Adrenal gland (tissue), 12 donors: ENCODE data around the gene GFRAL. TPM values are rescaled to one million over a fixed set of nuclear protein-coding genes. Genes with fewer than 3 reads are reported as not detected.

Experiments
- DNase-seq, 7 donors: peaks; one replicate each; pipeline ENCODE4 v3.0.0-alpha.2; 2019 to 2020
- H3K27ac ChIP-seq, 5 donors: fragments of 200-600 bp; sonication (generic) in 4 of 5; 1 replicate in 3 of 5; 2 replicates in 2 of 5; pipeline versions ENCODE4 v1.5.1 to v1.8.0; 2016 to 2020; ENCODE audit warnings: mild to moderate bottlenecking in 1 of 5
- H3K27me3 ChIP-seq: fragments of 200-600 bp; 2 replicates; pipeline ENCODE4 v1.8.0; 2021
- H3K36me3 ChIP-seq, 2 donors: fragments of 200-600 bp; replicated peaks in 1 of 2; 1 replicate in 1 of 2; 2 replicates in 1 of 2; pipeline versions ENCODE4 v1.5.1 to v1.8.0; 2018 to 2022
- H3K4me1 ChIP-seq, 2 donors: fragments of 200-600 bp; replicated peaks in 1 of 2; 1 replicate in 1 of 2; 2 replicates in 1 of 2; pipeline versions ENCODE4 v1.5.1 to v1.8.0; 2018 to 2021
- H3K4me3 ChIP-seq, 4 donors: fragments of 200-600 bp; sonication (generic) in 3 of 4; one replicate each; pipeline ENCODE4 v1.5.1; 2016 to 2018
- H3K9me3 ChIP-seq, 3 donors: fragments of 200-600 bp; sonication (generic) in 1 of 3; replicated peaks in 1 of 3; 1 replicate in 2 of 3; 2 replicates in 1 of 3; pipeline versions ENCODE4 v1.5.1 to v1.8.0; 2016 to 2021
- POLR2A ChIP-seq, 2 donors: fragments of 450-650 bp; IDR thresholded peaks; one replicate each; pipeline ENCODE4 v1.6.1; 2017; ENCODE audit warnings: antibody characterized with exemption in 2 of 2, mild to moderate bottlenecking in 2 of 2, moderate library complexity in 1 of 2
- WGBS, 4 donors: extraction: QIAGEN DNeasy Blood & Tissue Kit in 2 of 4; methylation state at CpG; one replicate each; pipeline versions ENCODE4 v1.1.5 to v1.1.7; 2013 to 2017; 5-methylcytosine and 5-hydroxymethylcytosine counted together
- intact Hi-C, 2 donors: fragments of 100-400 bp; cut with DNase I; formaldehyde crosslinking; loops; one replicate each; pipeline versions ENCODE4 v1.14.1 to v1.15.0; 2022 to 2023
- polyA plus RNA-seq, 3 donors: library from polyadenylated mRNA; stranded (reverse); fragments of 200-250 nt in 2 of 3; fragments of 350-450 nt in 1 of 3; fragmentation: Illumina TruSeq in 1 of 3; extraction: RNeasy Lipid Tissue Mini Kit (QIAGEN cat#74804) in 1 of 3; gene quantifications; one replicate each; pipeline ENCODE4 v1.2.3, GENCODE V29; 2013 to 2014
- total RNA-seq, 9 donors: library from RNA; depleted of rRNA in 4 of 9; stranded (reverse); fragments of >200 nt in 4 of 9; fragments of 120-200 nt in 1 of 9; fragmentation: NEBNext Ultra II Directional in 1 of 9; extraction: Animal tissue kit (Norgen Biotek cat#: 25700) in 1 of 9; gene quantifications; one replicate each; pipeline versions ENCODE4 v1.1.0 to v1.2.4, GENCODE V29; 2013 to 2023
- TF ChIP-seq, protein P1 (sequence below), 6 experiments: fragments of 450-650 bp in 4 of 6; fragments of 200-600 bp in 2 of 6; sonication (generic) in 1 of 6; IDR thresholded peaks; 1 replicate in 5 of 6; 2 replicates in 1 of 6; pipeline versions ENCODE4 v1.5.1 to v1.8.0; 2016 to 2021; ENCODE audit warnings: antibody characterized with exemption in 6 of 6, mild to moderate bottlenecking in 2 of 6, moderate library complexity in 1 of 6
- donor health status: healthy with polysubstance abuse.
- donor health status: Bipolar disorder and iron deficiency.
- donor health status: DM: yes; HTN: yes; CAD: no.
- donor health status: DM: no; HTN: no; CAD: no.
- donor health status: DM: no; HTN: no; CAD: no.
- donor health status: DM: yes; HTN: yes; CAD: no.

GFRAL gene
- total and polyA plus RNA-seq, 12 donors, result not detected

DNA sequence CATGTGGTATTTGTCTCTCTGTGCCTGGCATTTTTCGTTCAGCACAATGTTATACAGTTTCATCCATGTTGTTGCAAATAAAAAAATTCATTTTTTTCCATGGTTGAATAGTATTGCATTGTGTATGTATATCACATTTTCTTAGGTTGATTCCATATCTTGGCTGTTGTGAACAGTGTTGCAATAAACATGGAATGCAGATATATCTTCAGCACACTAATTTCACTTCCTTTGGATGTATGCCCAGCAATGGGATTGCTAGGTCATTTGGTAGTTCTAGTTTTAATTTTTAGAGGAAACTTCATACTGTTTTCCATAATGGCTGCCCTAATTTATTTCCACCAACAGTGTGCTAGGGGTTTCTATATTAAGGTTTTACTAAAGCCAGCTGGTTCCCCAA, 52.6 kb downstream of the GFRAL start:
- Histone ChIP-seq H3K4me3 (no peak overlapping the region), H3K4me1 (no peaks in the 10 kb centered on the region), H3K27ac (no peak overlapping the region), H3K9me3 (no peaks in the 10 kb centered on the region), H3K36me3 (no peaks in the 10 kb centered on the region), H3K27me3 (no peaks in the 10 kb centered on the region)
- no peak for DNase-seq
- intact Hi-C loops, result no loop called here
- TF ChIP-seq POLR2A (IDR thresholded peaks at IDR 0.05), result no peak
- TF ChIP-seq, protein P1, sequence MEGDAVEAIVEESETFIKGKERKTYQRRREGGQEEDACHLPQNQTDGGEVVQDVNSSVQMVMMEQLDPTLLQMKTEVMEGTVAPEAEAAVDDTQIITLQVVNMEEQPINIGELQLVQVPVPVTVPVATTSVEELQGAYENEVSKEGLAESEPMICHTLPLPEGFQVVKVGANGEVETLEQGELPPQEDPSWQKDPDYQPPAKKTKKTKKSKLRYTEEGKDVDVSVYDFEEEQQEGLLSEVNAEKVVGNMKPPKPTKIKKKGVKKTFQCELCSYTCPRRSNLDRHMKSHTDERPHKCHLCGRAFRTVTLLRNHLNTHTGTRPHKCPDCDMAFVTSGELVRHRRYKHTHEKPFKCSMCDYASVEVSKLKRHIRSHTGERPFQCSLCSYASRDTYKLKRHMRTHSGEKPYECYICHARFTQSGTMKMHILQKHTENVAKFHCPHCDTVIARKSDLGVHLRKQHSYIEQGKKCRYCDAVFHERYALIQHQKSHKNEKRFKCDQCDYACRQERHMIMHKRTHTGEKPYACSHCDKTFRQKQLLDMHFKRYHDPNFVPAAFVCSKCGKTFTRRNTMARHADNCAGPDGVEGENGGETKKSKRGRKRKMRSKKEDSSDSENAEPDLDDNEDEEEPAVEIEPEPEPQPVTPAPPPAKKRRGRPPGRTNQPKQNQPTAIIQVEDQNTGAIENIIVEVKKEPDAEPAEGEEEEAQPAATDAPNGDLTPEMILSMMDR (IDR thresholded peaks at IDR 0.05), result no peak
- 26 to 61% (median 54%) methylated on average over 1 of the region's 1 CpG for WGBS, 4 donors

- H3K9me3 ChIP-seq, result no peaks in the 10 kb centered on the region
- H3K4me3 ChIP-seq, result no peak overlapping the region
- TF ChIP-seq POLR2A (IDR thresholded peaks at IDR 0.05), result no peak
- TF ChIP-seq, protein P1 (IDR thresholded peaks at IDR 0.05), result no peak
- no peak for DNase-seq
- H3K27me3 ChIP-seq, result no peaks in the 10 kb centered on the region
- H3K36me3 ChIP-seq, result no peaks in the 10 kb centered on the region
- no peaks in the 10 kb centered on the region for H3K4me1 ChIP-seq
- 79 to 83% (median 80%) methylated on average over 3 of the region's 3 CpGs for WGBS, 4 donors
- intact Hi-C loops, result no loop called here
- H3K27ac ChIP-seq, result no peak overlapping the region
These were observed 60.9 kb downstream of the GFRAL start for GRCh38 chr6:55388211-55388610.

DNA sequence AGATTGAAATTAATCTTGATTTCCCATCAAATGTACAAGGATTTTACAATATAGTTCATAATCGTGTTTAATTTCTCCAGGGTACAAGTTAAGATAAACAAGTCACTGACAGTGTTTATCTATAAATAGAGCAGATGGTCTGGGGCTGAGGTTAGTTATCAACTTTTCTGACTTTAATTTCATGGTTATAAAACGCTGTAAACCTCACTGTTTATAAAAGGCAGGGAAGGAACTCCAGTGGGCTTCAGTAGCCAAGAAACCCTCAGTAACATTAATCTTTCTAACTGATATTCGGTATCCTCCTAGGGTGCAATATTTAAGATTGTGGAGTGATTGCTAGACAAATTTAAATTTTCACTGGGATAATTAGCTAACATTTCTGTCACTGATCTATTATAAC, 68.6 kb downstream of the GFRAL start:
- WGBS, 4 donors, result 33 to 44% (median 40%) methylated on average over 3 of the region's 3 CpGs
- no peaks in the 10 kb centered on the region for H3K27me3 ChIP-seq
- no peaks in the 10 kb centered on the region for H3K4me1 ChIP-seq
- H3K9me3 ChIP-seq, result no peaks in the 10 kb centered on the region
- no peaks in the 10 kb centered on the region for H3K36me3 ChIP-seq
- TF ChIP-seq, protein P1 (IDR thresholded peaks at IDR 0.05), result no peak
- no peak for TF ChIP-seq POLR2A (IDR thresholded peaks at IDR 0.05)
- DNase-seq, result no peak
- no peak overlapping the region for H3K27ac ChIP-seq
- H3K4me3 ChIP-seq, result no peak overlapping the region
- intact Hi-C loops, result no loop called here

- no peak for DNase-seq
- Histone ChIP-seq H3K36me3 (no peaks in the 10 kb centered on the region), H3K27me3 (no peaks in the 10 kb centered on the region), H3K4me1 (no peaks in the 10 kb centered on the region), H3K4me3 (no peak overlapping the region), H3K27ac (no peak overlapping the region), H3K9me3 (no peaks in the 10 kb centered on the region)
- WGBS, 4 donors, result 63 to 71% (median 65%) methylated on average over 3 of the region's 3 CpGs
- no peak for TF ChIP-seq POLR2A (IDR thresholded peaks at IDR 0.05)
- TF ChIP-seq, protein P1 (IDR thresholded peaks at IDR 0.05), result no peak
- intact Hi-C loops, result no loop called here
These were observed 70.7 kb downstream of the GFRAL start for GRCh38 chr6:55397986-55398385.
